ENCODE data around the gene SETD5.

SETD5 gene

DNA sequence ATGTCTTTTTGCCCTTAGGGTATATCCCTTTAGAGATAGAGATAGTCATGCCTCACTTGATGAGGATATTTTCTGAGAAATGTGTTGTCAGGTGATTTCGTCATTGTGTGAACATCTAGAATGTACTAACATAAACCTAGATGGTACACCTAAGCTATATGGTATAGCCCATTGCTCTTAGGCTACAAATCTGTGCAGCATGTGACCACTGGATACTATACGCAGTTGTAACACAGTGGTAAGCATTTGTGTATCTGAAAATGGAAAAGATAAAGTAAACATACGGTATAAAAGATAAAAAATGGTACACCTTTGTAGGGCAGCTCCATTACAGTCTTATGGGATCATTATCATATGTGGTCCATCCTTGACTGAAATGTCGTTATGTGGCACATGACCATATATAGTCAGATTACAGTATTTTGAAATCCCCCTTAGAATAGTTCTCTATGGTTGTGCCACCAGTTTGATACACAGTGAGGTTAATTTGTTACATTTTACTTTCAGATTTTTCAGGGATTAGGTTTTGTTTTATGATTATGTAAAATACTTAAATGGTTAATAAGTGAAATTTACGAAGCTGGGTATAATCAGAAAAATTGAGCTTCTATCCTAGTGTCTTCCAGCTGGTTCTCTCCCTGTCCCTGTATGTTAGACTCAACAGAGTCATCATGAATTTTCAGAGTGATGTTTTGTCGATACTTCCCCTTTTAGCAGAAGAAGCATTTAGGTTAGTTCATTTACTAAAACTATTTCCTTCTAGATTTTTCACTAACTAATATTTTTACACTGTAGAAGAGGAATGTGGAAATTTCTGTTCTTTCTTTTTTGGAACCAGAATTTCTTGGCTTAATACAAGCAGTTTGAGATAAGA, 12.8 kb downstream of the SETD5 start:
- DNase-seq (ENCODE audit: low read depth in 3 of 3), result no peak

DNA sequence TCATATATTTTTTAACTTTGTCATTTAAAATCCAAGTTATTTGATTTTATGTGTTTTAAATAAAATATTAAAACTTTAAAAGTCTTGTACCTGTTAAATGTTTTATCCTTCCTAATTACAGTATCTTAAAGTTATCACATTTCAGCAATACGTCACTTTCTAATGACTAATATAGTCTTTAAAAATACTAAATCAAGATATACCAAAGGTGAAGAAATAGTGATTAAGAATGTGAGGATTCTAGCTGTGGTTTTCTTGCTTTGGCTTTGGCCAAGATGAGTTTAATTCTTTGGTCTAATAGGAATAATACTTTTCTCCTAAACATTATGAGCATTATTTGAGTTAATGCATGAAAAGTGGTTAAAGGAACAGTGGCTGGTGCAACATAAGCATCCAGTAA, 13.9 kb downstream of the SETD5 start:
- DNase-seq (ENCODE audit: low read depth in 3 of 3), result no peak

DNA sequence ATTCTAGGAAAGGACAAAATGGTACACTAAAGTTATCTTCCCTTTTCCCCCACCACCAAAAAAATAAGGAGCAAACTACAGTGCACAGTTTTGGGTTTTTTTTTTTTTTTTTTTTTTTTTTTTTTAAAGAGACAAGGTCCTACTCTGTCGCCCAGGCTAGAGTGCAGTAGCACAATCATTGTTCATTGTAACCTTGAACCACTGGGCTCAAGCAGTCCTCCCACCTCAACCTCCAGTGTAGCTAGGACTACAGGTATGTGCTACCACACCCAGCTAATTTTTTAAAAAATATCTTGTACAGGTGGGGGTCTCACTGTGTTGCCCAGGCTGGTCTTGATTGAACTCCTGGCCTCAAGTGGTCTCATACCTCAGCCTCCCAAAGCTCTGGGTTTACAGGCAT, 14.9 kb downstream of the SETD5 start:
- no peak for DNase-seq (ENCODE audit: low read depth in 3 of 3)

DNA sequence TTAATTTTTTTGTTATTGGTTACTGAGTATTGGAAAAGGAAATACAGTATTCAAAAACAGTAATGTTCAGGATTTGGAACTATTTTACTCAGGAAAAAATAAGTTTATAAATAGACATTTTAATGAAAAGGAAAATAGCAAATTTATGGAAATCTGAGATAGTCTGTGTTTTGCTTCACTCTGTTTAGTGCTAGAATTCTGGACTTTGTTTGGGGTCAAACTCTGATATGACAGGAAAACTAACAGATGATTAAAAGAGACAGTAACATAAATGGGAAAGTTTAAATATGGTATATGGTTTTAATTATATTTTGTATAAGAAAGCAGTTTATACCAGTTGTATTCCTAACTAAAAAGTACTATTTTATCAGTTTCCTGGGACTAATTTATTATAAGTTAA, 17.4 kb downstream of the SETD5 start:
- DNase-seq (ENCODE audit: low read depth in 3 of 3), result no peak

DNA sequence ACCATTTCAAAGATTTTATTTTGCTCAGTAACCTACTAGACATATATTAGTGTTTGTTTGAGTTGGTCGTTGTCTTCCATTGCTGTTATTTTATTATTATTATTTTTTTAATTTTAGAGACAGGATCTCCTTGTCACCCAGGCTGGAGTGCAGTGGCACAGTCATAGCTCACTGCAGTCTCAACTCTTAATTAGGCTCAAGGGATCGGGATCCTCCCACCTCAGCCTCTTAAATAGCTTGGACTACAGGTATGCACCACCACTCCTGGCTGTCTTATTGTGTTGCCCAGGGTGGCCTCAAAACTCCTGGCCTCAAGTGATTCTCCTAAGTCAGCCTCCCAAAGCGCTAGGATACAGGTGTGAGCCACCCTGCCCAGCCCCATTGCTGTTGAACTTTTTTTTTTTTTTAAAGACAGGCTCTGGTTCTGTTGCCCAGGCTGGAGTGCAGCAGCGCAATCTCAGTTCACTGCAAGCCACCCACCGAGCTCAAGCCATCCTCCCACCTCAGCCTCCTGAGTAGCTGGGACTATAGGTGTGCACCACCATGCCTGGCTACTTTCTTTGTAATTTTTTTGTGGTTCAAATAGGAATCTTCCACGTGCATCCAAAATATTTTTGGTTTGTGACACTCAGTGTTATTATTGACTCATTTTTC, 18.2 kb downstream of the SETD5 start:
- DNase-seq (ENCODE audit: low read depth in 3 of 3), result no peak

DNA sequence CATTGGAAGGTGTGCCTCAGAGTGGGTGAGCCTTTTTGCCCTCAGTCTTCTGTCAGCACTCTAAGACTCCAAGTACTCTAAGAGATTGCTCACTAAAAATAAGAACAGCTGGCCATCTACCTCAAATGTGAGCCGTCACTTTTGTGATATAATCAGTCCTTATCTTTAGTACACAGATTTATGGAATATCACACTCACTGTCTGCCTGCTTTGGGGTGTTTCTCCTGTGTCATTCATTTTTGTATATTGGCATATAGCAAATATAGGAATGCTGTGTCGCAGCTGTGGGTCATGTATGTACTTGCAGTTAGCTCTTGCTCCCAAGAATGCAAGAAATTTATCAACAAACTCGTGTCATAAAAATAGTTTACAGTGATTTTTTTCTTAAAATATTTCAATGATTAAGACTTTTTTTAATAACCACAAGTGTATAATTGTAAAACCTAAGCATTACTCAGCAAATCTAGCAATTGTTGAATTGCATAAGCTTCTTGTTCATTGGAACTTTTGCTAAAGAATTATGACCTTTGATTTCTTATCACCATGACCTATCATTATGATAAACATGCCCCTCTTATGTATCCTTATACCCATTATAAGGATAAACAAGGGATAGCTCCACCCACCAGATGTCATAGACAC, 18.8 kb downstream of the SETD5 start:
- no peak for DNase-seq (ENCODE audit: low read depth in 3 of 3)

DNA sequence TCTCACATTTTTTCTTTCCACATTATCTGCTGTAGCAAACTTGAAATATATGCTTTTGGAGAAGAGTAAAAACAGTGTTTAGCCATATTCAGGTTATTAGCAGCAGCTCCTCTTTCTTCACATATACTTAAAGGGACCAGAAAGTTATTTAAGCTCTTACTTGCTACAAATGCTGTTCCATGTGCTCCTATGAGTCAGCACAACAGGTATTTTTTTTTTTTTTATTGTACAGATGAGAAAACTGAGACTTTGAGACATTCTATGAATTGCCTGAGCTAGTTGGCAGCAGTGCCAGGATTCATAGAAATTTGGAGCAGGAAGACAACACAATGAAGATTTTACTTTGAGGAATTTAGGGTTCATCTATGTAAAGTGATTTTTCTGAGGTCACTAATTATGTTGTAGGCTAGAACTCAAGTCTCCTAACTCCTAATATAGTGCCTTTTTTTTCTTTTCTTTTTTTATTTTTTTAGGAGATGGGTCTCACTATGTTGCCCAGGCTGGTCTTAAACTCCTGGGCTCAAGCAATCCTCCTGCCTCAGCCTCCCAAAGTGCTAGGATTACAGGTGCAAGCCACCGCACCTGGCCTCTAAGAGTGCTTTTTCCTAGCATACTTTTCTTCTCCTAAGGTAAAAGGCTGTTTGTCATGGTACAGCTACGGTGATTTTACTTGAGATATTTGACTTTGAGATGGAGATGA, 23.6 kb downstream of the SETD5 start:
- DNase-seq (ENCODE audit: low read depth in 3 of 3), result no peak

DNA sequence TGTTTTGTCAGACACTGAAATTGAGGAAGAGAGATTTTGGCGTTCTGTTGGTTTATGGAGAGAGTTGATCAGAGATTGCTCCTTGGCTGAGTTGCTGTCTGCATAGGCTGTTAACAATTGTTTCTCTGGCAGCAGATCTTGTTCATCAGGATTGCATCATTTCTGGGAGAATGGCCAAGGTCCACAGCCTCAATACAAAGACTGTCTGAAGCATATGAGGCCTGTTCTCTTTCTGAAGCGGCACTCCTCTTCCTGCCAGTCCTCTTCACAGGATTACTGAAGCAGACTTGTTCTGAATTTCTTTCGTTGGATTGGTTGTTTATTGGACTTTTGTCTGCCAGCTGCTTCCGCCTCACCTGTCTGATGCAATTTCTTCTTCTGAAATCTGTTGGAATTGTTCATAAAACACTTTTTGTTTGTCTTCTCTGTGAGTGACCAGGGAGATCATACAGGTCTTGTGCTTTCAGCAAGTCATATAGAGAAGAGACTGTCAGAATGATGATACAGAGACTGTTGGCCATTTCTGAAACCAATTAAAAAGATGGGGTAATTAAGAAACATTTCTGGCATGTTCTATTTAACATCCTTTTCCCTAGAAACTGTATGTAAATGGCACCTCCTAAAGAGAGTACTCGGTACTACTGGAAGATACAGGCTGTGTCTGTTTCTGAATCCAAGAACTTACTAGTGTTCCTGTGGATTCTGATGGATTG, 25.5 kb downstream of the SETD5 start:
- DNase-seq (ENCODE audit: low read depth in 3 of 3), result no peak

DNA sequence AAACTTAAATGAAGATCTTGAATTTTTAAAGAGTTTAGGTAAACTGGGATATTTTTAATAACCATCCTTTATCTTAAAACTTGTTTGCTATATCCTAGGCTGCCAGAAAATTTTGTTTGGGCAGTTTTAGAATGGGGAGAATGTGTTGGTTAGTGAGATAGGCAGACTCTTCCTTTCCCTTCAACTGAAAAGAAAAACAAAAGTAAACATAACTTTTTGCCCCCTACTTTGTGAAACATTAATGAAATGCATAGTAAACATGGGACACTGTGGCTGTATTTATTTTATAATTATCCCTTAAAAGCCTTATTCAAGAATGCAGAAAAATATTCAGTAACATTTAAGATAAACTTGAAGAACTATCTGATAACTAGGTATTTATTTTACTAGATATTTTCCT, 31.0 kb downstream of the SETD5 start:
- no peak for DNase-seq (ENCODE audit: low read depth in 3 of 3)

DNA sequence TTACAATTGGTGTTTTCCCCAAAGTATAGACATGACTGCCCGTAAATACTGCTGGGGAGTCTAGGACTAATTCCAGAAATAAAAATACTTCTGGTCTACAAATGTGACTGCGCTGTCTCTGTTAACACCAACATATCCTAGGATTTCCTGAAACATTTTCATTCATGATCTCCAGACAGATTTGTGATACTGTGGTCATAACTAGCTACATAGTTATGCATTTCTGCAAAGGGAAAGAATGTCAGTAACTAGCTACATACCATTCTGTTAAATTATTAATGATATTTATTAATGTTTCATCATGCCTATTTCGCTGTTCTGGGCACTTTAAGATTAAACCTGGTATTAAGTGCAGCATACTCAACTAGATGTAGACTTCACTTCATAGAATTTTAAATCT, 33.3 kb downstream of the SETD5 start:
- DNase-seq (ENCODE audit: low read depth in 3 of 3), result no peak

DNA sequence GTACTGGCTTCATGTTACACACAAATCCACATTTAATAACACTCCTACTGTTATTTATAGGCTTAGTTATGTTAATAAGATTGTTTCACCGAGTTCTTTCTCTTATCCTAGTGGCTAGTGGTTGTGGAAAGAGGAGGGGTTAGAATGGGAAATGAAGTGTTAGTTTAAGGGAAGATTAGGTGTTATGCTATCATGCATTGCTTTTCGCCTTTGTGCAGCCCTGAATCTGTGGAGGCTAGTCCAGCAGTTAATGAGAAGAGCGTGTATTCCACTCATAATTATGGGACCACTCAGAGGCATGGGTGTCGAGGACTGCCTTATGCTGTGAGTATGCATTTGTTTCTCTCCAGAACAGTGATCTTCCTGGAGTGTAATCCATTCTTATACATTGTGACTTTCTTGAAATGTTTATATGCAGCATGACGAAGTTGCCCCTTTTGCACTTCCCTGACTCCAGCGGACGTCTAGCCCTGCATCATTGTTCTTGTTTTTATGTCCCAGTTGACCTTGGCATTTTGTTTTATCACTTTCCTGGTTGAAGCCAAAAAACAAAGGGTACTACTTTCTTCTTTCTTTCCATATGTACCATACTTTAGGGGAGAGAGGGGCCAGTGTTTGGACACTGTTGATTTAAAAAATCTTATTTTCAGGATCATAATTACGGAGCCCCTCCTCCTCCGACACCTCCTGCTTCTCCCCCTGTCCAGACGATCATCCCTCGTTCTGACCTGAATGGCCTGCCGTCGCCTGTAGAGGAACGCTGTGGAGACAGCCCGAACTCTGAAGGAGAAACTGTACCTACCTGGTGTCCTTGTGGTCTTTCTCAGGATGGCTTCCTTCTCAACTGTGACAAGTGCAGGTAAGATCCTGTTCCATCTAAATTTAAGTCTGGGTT, 36.5 kb downstream of the SETD5 start:
- DNase-seq (ENCODE audit: low read depth in 3 of 3), result no peak

DNA sequence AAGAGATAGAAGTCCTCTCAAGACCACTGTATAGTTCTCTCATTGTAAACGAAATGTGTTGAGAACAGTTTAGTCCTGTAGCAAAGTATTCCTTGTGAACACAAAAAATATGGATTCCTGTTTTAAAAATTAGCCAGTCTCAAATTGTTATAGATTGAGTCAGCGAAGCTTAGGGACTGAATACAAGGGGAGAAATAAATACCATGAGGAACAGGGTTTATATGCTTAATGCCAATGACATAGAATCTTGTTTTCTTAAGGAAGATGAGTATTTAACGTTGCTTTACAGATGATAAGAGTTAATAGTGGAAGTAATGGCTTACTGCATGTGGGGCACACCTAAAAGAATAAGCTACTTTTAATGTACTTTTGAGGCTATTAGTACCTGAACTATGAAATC, 37.9 kb downstream of the SETD5 start:
- no peak for DNase-seq (ENCODE audit: low read depth in 3 of 3)

DNA sequence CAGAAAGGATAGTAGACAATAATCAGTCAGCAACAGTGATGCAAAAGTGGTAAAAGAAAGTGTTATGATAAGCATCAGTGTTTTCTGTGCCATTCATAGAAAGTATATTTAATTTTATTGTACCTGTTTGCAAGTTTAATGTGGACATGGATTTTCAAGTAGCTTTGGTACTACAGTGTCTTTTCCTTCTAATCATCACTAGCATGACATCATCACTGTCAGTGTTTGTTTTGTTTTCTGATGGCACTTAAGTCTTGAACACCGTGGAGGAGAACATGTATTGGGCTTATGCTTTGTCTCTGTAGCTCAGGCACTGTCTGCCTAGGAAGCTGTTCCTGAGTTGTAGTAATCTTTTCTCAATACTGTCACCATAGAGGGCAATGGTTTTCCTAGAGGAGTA, 41.9 kb downstream of the SETD5 start:
- no peak for DNase-seq (ENCODE audit: low read depth in 3 of 3)

DNA sequence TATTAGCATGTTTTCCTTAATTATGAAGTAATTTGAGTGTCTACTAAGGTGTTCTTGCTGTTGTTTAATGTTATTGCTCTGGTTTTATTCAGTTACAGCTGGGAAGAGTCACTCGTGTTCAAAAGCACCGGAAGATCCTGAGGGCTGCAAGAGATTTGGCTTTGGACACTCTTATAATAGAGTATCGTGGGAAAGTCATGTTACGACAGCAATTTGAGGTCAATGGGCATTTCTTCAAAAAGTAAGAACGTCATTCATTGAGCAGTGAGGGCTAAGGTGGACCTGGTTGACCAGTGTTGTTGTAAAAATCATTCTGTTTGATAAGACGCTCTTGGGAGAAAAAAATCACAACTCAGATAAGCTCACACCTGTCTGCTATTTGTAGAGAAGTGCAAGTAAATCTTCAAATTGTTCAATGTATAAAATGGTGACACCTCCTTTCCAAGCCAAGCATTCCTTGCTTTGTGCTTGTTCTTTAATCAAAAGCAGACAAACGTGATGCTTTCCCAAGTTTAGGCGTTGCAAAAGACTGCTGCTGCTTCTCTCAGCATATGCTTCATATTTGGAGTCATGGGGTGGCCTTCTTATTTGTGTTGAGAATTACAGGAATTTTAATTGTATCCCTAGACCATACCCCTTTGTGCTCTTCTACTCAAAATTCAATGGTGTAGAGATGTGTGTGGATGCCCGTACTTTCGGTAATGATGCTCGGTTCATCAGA, 44.2 kb downstream of the SETD5 start:
- DNase-seq (ENCODE audit: low read depth in 3 of 3), result no peak

DNA sequence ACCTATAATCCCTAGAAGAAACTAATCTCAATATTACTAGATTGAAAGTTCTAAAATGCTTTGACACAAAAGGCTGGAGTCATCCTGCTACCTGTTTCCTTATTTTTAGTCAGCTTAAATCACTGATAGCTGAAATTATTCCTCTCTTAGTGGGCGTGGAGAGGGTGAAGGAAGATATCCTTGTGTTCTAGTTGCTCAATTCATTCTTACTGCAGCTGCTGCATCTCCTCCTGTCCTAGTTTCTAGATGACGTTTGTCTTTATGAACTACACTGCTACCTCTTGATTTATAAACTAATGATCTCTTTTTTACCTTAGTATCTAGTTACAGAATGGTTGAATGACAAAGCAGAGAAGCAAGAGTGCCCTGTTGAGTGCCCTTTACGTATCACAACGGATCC, 50.7 kb downstream of the SETD5 start:
- no peak for DNase-seq (ENCODE audit: low read depth in 3 of 3)

DNA sequence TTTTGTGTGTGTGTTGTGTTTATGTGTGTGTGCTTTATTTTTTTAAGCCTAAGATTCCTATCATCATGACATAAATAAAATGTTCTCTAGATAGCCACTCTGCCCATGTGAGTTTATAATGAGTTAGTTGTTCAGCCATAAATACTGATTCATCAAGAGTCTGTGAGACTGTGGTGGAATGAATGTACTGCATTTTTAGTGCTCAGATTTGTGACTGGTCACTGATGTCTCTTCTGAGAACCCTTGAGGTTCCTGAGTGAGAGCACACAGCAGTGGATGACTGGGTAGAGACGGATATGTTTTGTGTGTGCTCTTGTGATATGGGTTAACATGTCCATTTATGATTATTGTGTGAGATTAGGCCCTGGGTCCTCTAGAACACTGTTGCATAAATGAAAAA, 51.2 kb downstream of the SETD5 start:
- DNase-seq (ENCODE audit: low read depth in 3 of 3), result no peak

DNA sequence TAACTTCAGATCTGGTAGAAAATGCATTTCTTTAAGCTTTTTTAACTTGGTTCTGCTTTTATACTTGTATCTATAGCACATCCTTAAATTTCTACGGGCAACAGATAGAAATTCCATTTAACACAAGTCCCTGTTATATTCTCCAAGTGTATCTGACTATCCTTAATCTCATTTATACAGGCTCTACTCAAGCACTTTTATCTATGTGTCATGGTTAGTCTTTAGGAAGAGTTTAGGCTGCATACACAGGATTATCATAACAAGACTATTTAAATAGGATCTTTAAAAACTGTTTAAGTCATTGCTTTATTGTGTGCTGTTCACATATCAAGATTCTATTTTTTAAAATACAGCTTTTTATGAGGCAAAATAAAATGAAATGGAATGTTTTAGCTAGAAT, 52.7 kb downstream of the SETD5 start:
- no peak for DNase-seq (ENCODE audit: low read depth in 3 of 3)

DNA sequence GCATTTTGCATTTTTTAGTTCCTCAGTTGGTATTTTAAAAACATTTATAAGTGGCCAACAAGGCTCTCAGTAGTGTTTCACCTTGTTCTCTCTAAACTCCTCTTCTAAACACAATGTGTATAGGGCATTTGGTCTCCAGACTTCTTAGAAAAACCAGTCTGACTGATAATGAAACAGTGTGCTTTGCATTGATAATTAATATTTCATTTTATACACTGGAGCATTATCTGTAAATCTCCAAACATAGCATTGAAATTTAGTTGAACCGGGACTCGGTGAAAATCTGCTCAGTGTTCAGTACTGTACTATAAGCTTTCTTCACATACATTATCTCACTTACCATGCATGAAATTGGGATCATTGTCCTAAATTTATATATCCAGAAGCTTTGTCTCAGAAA, 53.6 kb downstream of the SETD5 start:
- DNase-seq (ENCODE audit: low read depth in 3 of 3), result no peak

DNA sequence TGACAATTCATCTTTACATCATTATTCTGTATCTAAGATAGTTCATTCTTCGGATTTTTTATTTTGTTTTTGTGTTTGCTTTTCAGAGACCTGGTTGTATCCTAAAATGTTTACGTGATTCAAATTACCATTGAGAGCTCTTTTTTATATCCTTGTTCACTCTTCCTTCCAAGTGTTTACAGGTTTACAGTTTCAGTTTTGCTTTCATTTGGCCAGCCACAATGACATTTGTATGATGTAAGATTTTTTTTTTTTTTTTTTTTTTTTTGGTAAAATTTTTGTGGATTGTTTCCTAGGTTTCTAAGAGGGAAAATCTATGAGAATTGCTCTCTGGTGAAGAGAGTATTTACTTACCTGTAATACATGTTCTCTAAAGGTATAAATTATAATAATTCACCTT, 55.0 kb downstream of the SETD5 start:
- DNase-seq (ENCODE audit: low read depth in 3 of 3), result no peak

DNA sequence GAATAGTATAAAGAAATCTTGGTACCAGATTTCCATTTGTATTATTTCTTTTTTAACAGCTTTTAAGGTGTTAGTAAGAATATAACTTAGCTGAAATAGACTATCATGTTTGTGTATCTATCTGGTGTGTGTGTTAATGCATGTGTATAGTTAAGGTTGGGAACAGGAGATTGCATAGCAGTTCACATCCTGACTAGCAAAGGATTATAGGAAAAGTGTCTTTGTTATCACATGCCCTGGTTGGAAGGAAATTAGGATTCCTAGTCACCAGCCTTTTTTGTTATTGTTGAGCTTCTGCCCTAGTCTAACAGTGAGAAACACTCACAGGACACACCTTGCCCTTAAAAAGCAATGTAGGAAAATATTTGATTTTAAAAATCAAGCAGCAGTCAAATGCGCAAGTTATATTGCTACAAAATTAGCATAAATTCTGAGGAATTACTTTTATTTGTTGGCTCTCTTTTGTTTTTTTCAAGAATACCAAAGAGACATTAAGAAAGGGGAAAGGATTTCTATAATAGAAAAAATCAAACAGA, 58.2 kb downstream of the SETD5 start:
- no peak for DNase-seq (ENCODE audit: low read depth in 3 of 3)

Measured in stimulated activated CD4-positive, alpha-beta T cell treated with anti-CD3 and anti-CD28 coated beads, TNF-alpha, amount 100 ng/mL, for 4 hours (primary cell).